ENCODE results near the gene DNAJC19.
"Not testable (repeated sequence)": the region's sequence is repeated elsewhere in the genome, so short reads cannot be mapped to it uniquely, and the experiment has no call there.

DNA sequence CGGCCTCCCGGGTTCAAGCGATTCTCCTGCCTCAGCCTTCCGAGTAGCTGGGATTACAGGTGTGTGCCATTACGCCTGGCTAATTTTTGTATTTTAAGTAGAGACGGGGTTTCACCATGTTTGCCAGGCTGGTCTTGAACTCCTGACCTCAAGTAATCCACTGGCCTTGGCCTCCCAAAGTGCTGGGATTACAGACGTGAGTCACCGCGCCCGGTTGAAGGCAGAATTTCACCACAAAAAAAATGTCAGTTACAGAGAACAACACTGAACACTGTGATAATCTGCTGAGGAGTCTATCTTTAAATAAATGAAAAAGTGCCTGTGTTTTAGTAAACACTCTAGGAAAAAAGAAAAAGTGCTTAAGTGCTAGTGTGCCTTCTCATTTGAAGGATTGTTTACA is 3.2 kb downstream of the DNAJC19 start:
- TF ChIP-seq POLR2AphosphoS5 (IDR thresholded peaks at IDR 0.05) = not testable (repeated sequence)
- TF ChIP-seq, protein P1, sequence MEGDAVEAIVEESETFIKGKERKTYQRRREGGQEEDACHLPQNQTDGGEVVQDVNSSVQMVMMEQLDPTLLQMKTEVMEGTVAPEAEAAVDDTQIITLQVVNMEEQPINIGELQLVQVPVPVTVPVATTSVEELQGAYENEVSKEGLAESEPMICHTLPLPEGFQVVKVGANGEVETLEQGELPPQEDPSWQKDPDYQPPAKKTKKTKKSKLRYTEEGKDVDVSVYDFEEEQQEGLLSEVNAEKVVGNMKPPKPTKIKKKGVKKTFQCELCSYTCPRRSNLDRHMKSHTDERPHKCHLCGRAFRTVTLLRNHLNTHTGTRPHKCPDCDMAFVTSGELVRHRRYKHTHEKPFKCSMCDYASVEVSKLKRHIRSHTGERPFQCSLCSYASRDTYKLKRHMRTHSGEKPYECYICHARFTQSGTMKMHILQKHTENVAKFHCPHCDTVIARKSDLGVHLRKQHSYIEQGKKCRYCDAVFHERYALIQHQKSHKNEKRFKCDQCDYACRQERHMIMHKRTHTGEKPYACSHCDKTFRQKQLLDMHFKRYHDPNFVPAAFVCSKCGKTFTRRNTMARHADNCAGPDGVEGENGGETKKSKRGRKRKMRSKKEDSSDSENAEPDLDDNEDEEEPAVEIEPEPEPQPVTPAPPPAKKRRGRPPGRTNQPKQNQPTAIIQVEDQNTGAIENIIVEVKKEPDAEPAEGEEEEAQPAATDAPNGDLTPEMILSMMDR (IDR thresholded peaks at IDR 0.05) = not testable (repeated sequence)

Measured in stomach (tissue), 4 donors.